GM12891 (cell line): ENCODE data around the gene FLT1.

Experiments used
- PAX5 ChIP-seq: IDR thresholded peaks from 2 replicates; pipeline ENCODE4 v1.6.1; 2011; ENCODE audit warnings: low read length, moderate library complexity, mild to moderate bottlenecking; ENCODE audit not compliant: insufficient read depth, severe bottlenecking
- POLR2A ChIP-seq: IDR thresholded peaks from 2 replicates; pipeline ENCODE4 v1.6.1; 2011; ENCODE audit warnings: low read depth, low read length, control low read depth
- TAF1 ChIP-seq: IDR thresholded peaks from 2 replicates; pipeline ENCODE4 v1.6.1; 2011; ENCODE audit warnings: low read depth, low read length, control low read depth

GRCh38 chr13:28329395-28330158, 165.4 kb downstream of the FLT1 start:
- no peak for TF ChIP-seq TAF1
- TF ChIP-seq POLR2A = no peak
- TF ChIP-seq PAX5 = no peak
